RWPE2 (cell line): ENCODE data around the gene RASGRP2.

Experiments used
- ATAC-seq: fragments of 200-7000 bp; cut with Tn5 transposase; 3 replicates; pipeline ENCODE4 v1.9.1; 2021; ENCODE audit warnings: low read depth
- DNase-seq: peaks from one replicate; pipeline ENCODE4 v3.0.0-alpha.2; 2020; ENCODE audit warnings: low spot score
- H3K27ac ChIP-seq: fragments of 450-650 bp; 2 replicates; pipeline ENCODE4 v1.5.1; 2017; ENCODE audit warnings: mild to moderate bottlenecking; ENCODE audit not compliant: poor library complexity, severe bottlenecking
- H3K27me3 ChIP-seq: fragments of 250-450 bp; sonication (Bioruptor Pico); 2 replicates; pipeline ENCODE4 v1.5.1; 2021; ENCODE audit warnings: mild to moderate bottlenecking, moderate library complexity; ENCODE audit not compliant: insufficient read depth, poor library complexity, severe bottlenecking
- H3K36me3 ChIP-seq: fragments of 250-450 bp; sonication (Bioruptor Pico); 2 replicates; pipeline ENCODE4 v1.5.1; 2020; ENCODE audit warnings: low read depth, mild to moderate bottlenecking, moderate library complexity
- H3K4me1 ChIP-seq: fragments of 250-450 bp; sonication (Bioruptor Pico); 2 replicates; pipeline ENCODE4 v1.5.1; 2021; ENCODE audit warnings: mild to moderate bottlenecking, moderate library complexity; ENCODE audit not compliant: insufficient read depth, poor library complexity, severe bottlenecking
- H3K4me3 ChIP-seq: fragments of 250-450 bp; sonication (Bioruptor Pico); 2 replicates; pipeline ENCODE4 v1.5.1; 2021; ENCODE audit warnings: mild to moderate bottlenecking, moderate library complexity; ENCODE audit not compliant: severe bottlenecking
- H3K9me3 ChIP-seq: fragments of 250-450 bp; sonication (Bioruptor Pico); 2 replicates; pipeline ENCODE4 v1.5.1; 2021; ENCODE audit warnings: mild to moderate bottlenecking, moderate library complexity; ENCODE audit not compliant: severe bottlenecking
- CTCF ChIP-seq: fragments of 450-650 bp; IDR thresholded peaks from one replicate; pipeline ENCODE4 v1.5.1; 2017; ENCODE audit warnings: mild to moderate bottlenecking, moderate library complexity; ENCODE audit not compliant: poor library complexity, severe bottlenecking

Gene RASGRP2

GRCh38 chr11:64753019-64753379 is 9.1 kb upstream of the RASGRP2 start:
- H3K27me3 ChIP-seq, result no peaks in the 10 kb centered on the region
- no peak overlapping the region for H3K27ac ChIP-seq
- H3K4me1 ChIP-seq, result peaks cover 4% of the 10 kb centered on the region
- no peak for TF ChIP-seq CTCF
- DNase-seq (peak; percentile 52), ATAC-seq (no peak)
- no peaks in the 10 kb centered on the region for H3K9me3 ChIP-seq
- H3K4me3 ChIP-seq, result no peak overlapping the region
- H3K36me3 ChIP-seq, result no peaks in the 10 kb centered on the region

GRCh38 chr11:64752175-64752970 is 8.4 kb upstream of the RASGRP2 start:
- Histone ChIP-seq H3K27ac (no peak overlapping the region), H3K9me3 (no peaks in the 10 kb centered on the region), H3K4me3 (no peak overlapping the region), H3K27me3 (no peaks in the 10 kb centered on the region), H3K36me3 (no peaks in the 10 kb centered on the region), H3K4me1 (peaks cover 4% of the 10 kb centered on the region)
- ATAC-seq (no peak), DNase-seq (no peak)
- TF ChIP-seq CTCF, result no peak

- DNase-seq, result no peak
- Histone ChIP-seq H3K9me3 (no peaks in the 10 kb centered on the region), H3K27ac (no peak overlapping the region), H3K4me3 (no peak overlapping the region), H3K27me3 (no peaks in the 10 kb centered on the region), H3K36me3 (no peaks in the 10 kb centered on the region), H3K4me1 (peaks cover 4% of the 10 kb centered on the region)
- TF ChIP-seq CTCF, result no peak
- ATAC-seq, result no peak
Measured at GRCh38 chr11:64751580-64751979, 7.6 kb upstream of the RASGRP2 start.

GRCh38 chr11:64751136-64751535 is 7.2 kb upstream of the RASGRP2 start:
- H3K4me1 ChIP-seq, result peaks cover 4% of the 10 kb centered on the region
- H3K27ac ChIP-seq, result no peak overlapping the region
- H3K27me3 ChIP-seq, result no peaks in the 10 kb centered on the region
- ATAC-seq, result no peak
- H3K36me3 ChIP-seq, result no peaks in the 10 kb centered on the region
- no peak for TF ChIP-seq CTCF
- no peak overlapping the region for H3K4me3 ChIP-seq
- no peaks in the 10 kb centered on the region for H3K9me3 ChIP-seq
- DNase-seq, result no peak

GRCh38 chr11:64750361-64751054 is 6.6 kb upstream of the RASGRP2 start:
- H3K4me3 ChIP-seq, result no peak overlapping the region
- no peaks in the 10 kb centered on the region for H3K9me3 ChIP-seq
- ATAC-seq (no peak), DNase-seq (peak; percentile 45)
- H3K4me1 ChIP-seq, result peaks cover 4% of the 10 kb centered on the region
- peak; percentile 11 for TF ChIP-seq CTCF
- H3K27me3 ChIP-seq, result peaks cover 1% of the 10 kb centered on the region
- no peak overlapping the region for H3K27ac ChIP-seq
- H3K36me3 ChIP-seq, result no peaks in the 10 kb centered on the region
